GM15510 (cell line): ENCODE data around the gene SFMBT1.

Experiments
- POLR2A ChIP-seq: IDR thresholded peaks from 3 replicates; pipeline ENCODE4 v1.6.1; 2011; ENCODE audit warnings: borderline replicate concordance; ENCODE audit not compliant: insufficient read length; ENCODE audit errors: extremely low read depth

SFMBT1 gene

GRCh38 chr3:53051929-53052328 lies 6.1 kb upstream of the SFMBT1 start:
- TF ChIP-seq POLR2A = no peak

- TF ChIP-seq POLR2A = no peak
These were observed 4.1 kb upstream of the SFMBT1 start for GRCh38 chr3:53049987-53050386.

DNA sequence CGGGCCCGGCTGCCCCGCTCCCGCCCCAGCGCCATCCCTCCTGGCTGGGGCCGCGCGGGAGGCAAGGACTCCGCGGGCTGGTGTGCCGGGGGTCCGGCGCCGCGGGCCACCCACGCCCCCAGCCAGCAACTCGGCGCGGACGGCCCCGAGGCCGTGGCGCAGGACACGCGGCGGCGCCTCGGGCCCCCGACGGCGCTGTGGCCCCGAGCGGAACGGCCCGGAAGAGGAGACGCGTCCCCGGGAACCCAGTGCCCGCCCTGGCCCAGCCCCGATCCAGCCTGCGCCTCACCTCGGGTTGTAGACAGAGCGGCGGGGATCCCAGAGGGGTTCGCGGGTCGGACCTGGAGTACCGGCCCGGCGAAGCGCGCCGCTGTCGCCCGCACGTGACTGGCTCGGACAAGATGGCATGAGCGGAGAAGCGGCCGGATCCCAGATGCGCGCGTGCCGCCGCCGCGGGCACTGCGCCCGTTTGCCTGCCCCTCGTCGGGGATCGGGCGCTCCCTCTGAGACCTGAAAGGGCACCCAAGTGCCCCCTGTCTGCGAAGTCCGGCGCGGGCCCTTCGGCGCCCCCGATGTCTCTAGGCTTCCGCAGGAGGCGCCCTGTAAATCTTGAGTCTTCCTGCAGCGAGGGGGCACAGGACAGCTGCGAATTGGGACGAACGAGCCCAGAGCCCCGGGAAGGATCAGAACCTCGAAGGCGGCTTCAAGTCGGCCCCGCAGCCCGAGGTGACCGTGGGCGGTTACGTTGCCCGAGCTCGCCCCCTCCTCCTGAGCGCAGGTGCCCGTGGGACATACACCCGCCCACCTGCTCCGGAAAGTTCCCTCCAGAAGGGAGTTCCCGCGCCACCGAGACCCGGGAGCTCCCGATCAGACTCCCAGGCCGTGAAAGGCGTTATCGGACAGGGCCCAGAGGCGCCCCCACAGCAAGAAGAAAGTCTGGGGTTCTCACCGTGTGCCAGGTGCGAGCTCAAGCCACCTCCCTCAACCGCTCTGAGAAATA lies 598 bp upstream of the SFMBT1 start:
- no peak for TF ChIP-seq POLR2A

DNA sequence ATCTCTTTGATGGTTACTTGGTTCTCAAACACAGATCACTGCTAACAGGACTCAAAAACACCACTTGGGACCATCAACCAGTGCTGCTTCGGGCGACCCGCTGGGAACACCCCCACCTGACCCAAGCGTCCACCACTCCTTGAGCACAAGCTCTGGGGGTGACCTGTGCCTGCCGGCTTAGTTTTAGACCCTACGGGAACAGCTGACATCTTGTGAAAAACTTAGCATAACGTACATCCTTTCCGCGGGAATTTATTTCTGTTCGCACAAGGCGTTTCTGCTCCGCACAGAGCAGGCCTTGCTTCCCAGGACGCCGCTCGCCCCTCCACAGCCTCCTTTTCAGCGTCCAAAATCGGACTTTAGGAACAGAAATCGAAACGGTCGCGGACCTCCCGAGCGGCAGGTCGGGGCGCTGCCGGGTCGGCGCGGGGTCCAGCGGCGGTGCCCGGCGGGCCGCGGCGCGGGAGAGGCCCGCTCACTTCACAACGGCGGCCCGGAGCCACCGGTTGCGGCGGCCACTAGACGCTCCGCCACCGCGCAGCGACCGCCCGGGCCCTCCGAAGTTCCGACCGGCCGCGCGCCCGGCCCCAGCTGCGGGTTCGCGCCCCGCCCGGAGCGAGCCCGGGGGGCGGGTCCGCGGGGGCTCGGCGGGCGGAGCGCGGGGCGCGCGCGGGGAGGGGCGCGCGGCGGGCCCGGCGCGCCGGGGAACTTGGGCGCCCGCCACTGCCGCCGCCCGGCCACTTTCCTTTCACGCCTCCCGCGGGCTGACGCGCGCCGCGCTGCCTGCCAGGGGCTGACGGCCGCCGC lies 959 bp downstream of the SFMBT1 start:
- TF ChIP-seq POLR2A = no peak

- no peak for TF ChIP-seq POLR2A
These were observed 1.5 kb downstream of the SFMBT1 start for GRCh38 chr3:53044371-53044710.

DNA sequence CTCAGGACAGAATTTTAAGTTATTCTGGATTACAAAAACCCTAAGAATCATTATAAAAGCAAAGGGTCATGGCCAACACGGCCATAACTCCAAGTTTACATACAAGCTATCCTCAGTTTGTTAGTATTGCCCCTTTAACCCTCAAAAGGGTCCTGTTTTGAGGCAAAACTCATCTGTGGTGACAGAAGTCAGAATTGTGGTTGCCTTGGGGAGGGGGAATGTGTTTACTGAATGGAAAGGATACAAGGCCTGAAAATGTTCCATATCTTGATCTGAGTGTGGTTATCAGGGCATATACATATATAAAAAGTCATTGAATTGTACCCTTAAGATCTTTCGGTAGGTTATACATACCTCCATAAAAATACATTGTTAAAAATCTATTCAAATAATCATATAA lies 2.1 kb downstream of the SFMBT1 start:
- no peak for TF ChIP-seq POLR2A

GRCh38 chr3:53042651-53043050 lies 3.2 kb downstream of the SFMBT1 start:
- TF ChIP-seq POLR2A = no peak

DNA sequence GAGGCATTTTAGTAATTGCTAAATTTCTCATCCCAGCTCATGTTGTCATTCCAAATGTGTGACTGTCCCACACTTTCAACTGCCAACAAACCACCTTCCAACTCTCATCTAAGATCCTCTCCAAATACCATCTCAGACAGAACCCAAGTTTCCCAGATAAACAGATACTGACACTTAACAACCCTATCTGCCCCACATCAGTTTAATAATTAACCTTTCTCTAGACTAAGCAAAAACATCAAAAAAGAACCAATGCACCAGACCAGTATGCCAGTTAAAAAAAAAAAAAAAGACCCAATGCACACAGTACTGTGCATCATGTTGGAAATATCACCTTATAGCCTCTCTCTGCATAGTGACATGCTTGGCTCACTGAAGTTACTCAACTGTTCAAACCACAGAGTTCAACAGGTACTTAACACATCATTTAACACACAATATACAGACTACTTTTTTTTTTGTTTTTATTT lies 5.5 kb downstream of the SFMBT1 start:
- TF ChIP-seq POLR2A = no peak

DNA sequence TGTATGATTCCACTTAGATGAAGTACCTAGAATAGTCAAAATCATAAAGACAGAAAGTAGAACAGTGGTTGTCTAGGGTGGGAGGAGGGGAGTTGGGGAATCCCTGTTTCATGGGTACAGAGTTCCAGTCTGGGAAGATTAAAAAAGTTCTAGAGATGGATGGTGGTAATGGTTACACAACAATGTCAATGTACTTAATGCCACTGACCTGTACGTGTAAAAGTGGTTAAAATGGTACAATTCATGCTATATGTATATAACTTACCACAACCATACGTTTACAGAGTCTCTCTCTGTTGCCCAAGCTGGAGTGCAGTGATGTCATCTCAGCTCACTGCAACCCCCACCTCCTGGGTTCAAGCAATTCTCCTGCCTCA lies 6.5 kb downstream of the SFMBT1 start:
- no peak for TF ChIP-seq POLR2A

DNA sequence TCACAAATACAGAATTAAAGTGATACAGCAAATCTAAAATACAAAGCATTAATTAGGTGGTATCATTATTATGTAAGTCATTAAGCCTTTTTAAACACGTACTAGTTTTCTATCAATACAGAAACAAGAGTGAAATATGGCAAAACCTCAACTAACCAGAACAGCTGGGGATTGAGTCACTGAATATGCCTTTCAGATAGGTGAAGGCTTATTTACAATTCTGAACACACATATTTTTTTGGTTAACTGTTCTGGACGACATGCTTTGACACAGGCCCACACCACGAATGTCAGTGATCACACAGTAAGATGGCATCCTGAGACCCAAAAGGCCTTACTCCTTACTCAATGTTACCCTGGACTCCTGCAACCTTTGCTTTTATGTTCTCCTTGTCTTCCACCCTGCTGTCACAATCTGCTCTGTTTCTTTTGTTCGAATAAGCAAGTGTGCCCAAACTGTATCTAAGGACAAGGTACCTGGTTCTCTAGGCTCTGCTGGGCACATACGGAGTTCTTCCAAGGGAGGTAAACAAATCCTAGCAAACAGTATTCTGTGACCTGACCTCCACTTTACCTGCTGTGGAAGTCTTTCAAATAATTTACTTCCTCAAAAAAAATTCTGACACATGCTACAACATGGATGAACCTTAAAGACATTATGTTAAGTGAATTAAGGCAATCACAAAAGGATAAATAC lies 7.0 kb downstream of the SFMBT1 start:
- TF ChIP-seq POLR2A = no peak

DNA sequence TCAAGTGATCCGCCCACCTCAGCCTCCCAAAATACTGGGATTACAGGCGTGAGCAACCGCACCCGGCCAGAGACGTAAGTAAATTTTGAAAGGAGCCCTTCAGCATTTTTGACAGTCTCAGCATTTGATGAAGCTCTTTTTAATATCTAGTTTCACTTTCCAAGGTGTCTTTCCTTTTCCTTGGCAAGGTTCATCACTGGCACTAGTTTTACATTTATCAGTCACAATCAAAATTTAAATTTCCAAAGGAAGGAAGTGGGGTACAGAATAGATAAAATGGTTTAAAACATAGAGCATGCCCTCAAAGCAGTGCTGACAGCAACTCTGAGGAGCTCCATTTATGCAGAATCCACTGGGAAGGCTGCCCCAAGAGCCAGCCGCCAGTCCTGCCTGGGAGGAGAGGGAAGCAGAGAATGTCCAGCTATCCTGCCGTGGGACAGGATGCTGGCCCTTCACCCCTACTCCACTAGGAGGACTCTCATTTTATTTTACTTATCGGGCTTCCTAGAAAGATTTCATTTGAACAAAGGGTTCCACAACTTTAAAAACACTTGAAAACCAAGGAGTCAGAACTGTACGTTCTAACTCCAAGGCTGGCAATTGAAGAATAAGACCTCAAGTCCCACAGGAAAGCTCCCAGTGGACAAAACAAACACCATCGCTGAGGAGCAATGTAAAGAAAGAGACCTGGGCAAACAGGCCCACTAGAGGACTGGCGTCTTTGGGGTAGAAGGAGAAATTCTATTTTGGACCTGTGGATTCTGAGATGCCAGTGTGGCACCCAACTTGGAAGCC lies 9.9 kb downstream of the SFMBT1 start:
- no peak for TF ChIP-seq POLR2A

DNA sequence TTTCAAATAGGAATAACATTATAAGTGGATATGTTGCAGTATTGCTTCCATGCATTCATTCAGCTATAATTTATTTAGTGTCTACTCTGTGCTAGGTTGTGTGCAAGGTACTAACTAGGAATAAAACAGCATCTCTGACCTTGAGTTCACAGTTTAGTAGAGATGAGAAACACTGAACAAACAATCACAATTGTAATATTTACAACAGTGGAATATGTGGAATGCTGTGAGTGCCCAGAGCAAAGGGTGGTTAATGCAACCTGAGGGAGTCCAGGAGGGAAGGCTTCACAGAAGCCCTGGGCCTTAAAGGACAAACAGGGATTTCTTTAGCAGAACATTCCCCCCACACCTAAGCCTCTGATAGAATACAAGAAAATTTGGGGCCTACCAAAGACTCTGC lies 13.3 kb downstream of the SFMBT1 start:
- no peak for TF ChIP-seq POLR2A

DNA sequence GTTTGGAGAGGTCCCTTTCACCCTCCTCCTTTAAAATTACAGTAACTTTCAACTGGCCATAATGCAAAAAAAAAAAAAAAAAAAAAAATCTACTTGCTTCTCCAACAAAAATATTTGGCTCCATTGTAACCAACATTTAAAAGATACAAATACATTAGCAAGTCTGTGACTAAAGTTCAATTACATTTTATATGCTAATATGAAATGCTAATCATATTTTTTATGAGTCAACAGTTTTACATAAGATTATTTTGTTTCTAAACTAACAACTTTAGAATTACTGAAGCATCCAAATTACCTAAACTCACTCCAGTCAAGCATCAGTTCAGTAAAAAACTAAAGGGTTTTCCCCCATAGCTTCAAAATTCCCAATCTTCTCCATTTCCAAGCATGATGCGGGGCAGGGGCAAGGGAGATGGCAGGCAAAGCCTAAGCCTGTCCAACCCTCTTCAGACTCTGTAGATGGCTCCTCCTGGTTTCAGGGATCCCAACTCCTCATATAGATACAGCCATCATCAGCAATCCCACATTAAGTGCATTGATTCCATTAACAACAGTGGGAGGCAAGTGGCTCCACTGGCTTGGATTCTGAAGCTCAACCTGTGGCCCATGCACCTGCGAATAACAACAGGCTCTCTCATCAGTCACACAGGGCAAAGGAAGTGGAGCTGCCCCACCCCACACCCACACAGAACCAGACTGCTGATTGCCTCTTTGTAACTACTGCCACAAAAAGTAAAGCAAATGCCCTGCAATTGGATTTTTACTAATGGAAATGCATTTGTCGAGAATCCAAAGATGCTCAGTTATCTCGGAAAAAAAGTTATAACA lies 15.0 kb downstream of the SFMBT1 start:
- no peak for TF ChIP-seq POLR2A
